ENCODE measurements around the gene DNAH9.

- TF ChIP-seq CTCF (IDR thresholded peaks at IDR 0.05) = no peak
- no peak for TF ChIP-seq EZH2 (IDR thresholded peaks at IDR 0.05; ENCODE audit: borderline replicate concordance, insufficient read depth, low read depth, low read length, poor library complexity, severe bottlenecking)
Measured at GRCh38 chr17:11874756-11875155, 276.5 kb downstream of the DNAH9 start.
